ENCODE results near the gene PPP1R3D. TPM values are rescaled to one million over a fixed set of nuclear protein-coding genes. Genes with fewer than 3 reads are reported as not detected.

Gene PPP1R3D
- total RNA-seq, 1 experiment from 2014 or later, result 2.7 TPM

DNA sequence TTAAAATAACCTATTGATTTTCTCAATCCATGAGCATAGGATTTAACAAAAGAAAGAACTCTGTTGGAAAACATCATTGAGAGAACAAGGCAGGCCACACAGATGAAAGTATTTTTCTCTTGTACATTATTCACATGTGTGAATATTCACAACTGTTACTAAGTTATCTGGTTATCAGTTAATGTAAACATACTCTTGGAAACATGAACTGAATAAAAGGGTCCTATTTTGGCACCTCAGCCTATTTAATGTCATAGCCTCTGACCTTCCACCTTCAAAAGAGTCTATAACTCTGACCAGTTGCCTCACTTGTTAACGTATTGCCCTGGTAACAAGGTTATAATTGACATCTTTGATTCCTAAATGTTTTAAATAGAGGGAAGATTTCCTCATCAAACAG, 14.7 kb downstream of the PPP1R3D start:
- ChIA-PET RAD21 (ENCODE audit: low non-redundant PET in 1 of 2, low total read pairs in 2 of 2, uncharacterized antibody in 2 of 2, unreplicated experiment in 2 of 2) (no interaction called here), POLR2A (no interaction called here), CTCF (interaction anchor here (1.0 kb wide), 1 partner anchor 9 kb away, joined by 3 read pairs; the partner anchor contains the start of gene SYCP2)
- no peak for TF ChIP-seq POLR2A (IDR thresholded peaks at IDR 0.05; ENCODE audit: borderline replicate concordance, extremely low read depth, insufficient read depth, insufficient read length)
- TF ChIP-seq, protein P1, sequence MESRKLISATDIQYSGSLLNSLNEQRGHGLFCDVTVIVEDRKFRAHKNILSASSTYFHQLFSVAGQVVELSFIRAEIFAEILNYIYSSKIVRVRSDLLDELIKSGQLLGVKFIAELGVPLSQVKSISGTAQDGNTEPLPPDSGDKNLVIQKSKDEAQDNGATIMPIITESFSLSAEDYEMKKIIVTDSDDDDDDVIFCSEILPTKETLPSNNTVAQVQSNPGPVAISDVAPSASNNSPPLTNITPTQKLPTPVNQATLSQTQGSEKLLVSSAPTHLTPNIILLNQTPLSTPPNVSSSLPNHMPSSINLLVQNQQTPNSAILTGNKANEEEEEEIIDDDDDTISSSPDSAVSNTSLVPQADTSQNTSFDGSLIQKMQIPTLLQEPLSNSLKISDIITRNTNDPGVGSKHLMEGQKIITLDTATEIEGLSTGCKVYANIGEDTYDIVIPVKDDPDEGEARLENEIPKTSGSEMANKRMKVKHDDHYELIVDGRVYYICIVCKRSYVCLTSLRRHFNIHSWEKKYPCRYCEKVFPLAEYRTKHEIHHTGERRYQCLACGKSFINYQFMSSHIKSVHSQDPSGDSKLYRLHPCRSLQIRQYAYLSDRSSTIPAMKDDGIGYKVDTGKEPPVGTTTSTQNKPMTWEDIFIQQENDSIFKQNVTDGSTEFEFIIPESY (IDR thresholded peaks at IDR 0.05; ENCODE audit: extremely low read depth, insufficient replicate concordance, low read length), result no peak
- no peak for TF ChIP-seq EGR1 (IDR thresholded peaks at IDR 0.05; ENCODE audit: low read depth)
- TF ChIP-seq, protein P2, sequence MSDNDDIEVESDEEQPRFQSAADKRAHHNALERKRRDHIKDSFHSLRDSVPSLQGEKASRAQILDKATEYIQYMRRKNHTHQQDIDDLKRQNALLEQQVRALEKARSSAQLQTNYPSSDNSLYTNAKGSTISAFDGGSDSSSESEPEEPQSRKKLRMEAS (IDR thresholded peaks at IDR 0.05), result no peak
- TF ChIP-seq, protein P3, sequence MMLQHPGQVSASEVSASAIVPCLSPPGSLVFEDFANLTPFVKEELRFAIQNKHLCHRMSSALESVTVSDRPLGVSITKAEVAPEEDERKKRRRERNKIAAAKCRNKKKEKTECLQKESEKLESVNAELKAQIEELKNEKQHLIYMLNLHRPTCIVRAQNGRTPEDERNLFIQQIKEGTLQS (IDR thresholded peaks at IDR 0.05), result no peak
- no peak for TF ChIP-seq SIN3A (IDR thresholded peaks at IDR 0.05; ENCODE audit: low read depth)
- no peak for TF ChIP-seq SRF (IDR thresholded peaks at IDR 0.05; ENCODE audit: low read depth)
- TF ChIP-seq SP1 (IDR thresholded peaks at IDR 0.05; ENCODE audit: low read depth), result no peak
- no peak for TF ChIP-seq YY1 (IDR thresholded peaks at IDR 0.05; ENCODE audit: extremely low read depth, insufficient replicate concordance, low read depth, low read length)
- TF ChIP-seq RAD21 (IDR thresholded peaks at IDR 0.05; ENCODE audit: low read depth), result no peak
- TF ChIP-seq ZFX (IDR thresholded peaks at IDR 0.05), result no peak
- TF ChIP-seq EZH2 (IDR thresholded peaks at IDR 0.05), result no peak
- intact Hi-C loops (cut with micrococcal nuclease), result no loop called here
- Histone ChIP-seq H3K4me3 (replicated peaks in 1 of 2; ENCODE audit: low read depth in 1 of 2, low read length in 2 of 2) (no peak overlapping the region), H3K27me3 (ENCODE audit: insufficient read depth, low read length) (peaks cover 36% of the 10 kb centered on the region), H3K9me3 (ENCODE audit: control insufficient read depth in 1 of 2, insufficient read depth in 1 of 2, low read depth in 1 of 2, low read length in 2 of 2) (no peaks in the 10 kb centered on the region), H3K79me2 (ENCODE audit: insufficient read depth, low read length) (no peaks in the 10 kb centered on the region), H3K9me2 (ENCODE audit: insufficient read depth) (no peaks in the 10 kb centered on the region), H3K4me2 (ENCODE audit: low read length) (no peak overlapping the region), H3K27ac (ENCODE audit: low read depth, low read length) (no peak overlapping the region), H2AFZ (ENCODE audit: low read depth, low read length, poor library complexity, severe bottlenecking) (no peak overlapping the region), H3K36me3 (ENCODE audit: control insufficient read depth in 1 of 2, insufficient read depth in 2 of 2, low read length in 2 of 2) (no peaks in the 10 kb centered on the region), H3K4me1 (ENCODE audit: control insufficient read depth in 1 of 2, insufficient read depth in 2 of 2, low read length in 2 of 2) (no peaks in the 10 kb centered on the region; a peak in 1 of 4 replicates), H3K9ac (ENCODE audit: low read length) (no peak overlapping the region), H4K20me1 (ENCODE audit: insufficient read depth) (no peaks in the 10 kb centered on the region)
- ATAC-seq (no peak), DNase-seq (ENCODE audit: low read depth, low spot score) (no peak)
- BruUV-seq (replicated peaks), result no TSS peak
